Effector CD4-positive, alpha-beta T cell (primary cell): ENCODE results near the gene PTPRT.

ENCODE experiments used
- DNase-seq: peaks from one replicate; pipeline ENCODE4 v3.0.0-alpha.2; 2020

PTPRT gene

GRCh38 chr20:42604998-42605956, 584.4 kb downstream of the PTPRT start:
- DNase-seq = no peak

- no peak for DNase-seq
Measured at GRCh38 chr20:42603655-42604054, 586.1 kb downstream of the PTPRT start.

GRCh38 chr20:42598581-42598980, 591.1 kb downstream of the PTPRT start:
- no peak for DNase-seq

GRCh38 chr20:42595625-42596024, 594.1 kb downstream of the PTPRT start:
- DNase-seq = no peak

- DNase-seq = no peak
Measured at GRCh38 chr20:42594659-42595058, 595.0 kb downstream of the PTPRT start.

GRCh38 chr20:42594011-42594410, 595.7 kb downstream of the PTPRT start:
- DNase-seq = no peak

GRCh38 chr20:42589976-42590639, 599.6 kb downstream of the PTPRT start:
- no peak for DNase-seq

GRCh38 chr20:42588847-42589246, 600.9 kb downstream of the PTPRT start:
- no peak for DNase-seq

GRCh38 chr20:42587427-42587826, 602.3 kb downstream of the PTPRT start:
- DNase-seq = no peak

GRCh38 chr20:42581311-42581710, 608.4 kb downstream of the PTPRT start:
- DNase-seq = no peak

- DNase-seq = no peak
Measured at GRCh38 chr20:42576167-42576566, 613.5 kb downstream of the PTPRT start.

- no peak for DNase-seq
Measured at GRCh38 chr20:42572320-42573016, 617.2 kb downstream of the PTPRT start.

GRCh38 chr20:42567409-42567808, 622.3 kb downstream of the PTPRT start:
- DNase-seq = no peak

- DNase-seq = no peak
Measured at GRCh38 chr20:42565235-42565995, 624.3 kb downstream of the PTPRT start.

GRCh38 chr20:42559665-42560064, 630.0 kb downstream of the PTPRT start:
- DNase-seq = no peak

GRCh38 chr20:42556575-42556974, 633.1 kb downstream of the PTPRT start:
- no peak for DNase-seq

GRCh38 chr20:42553374-42553773, 636.3 kb downstream of the PTPRT start:
- DNase-seq = no peak

GRCh38 chr20:42549496-42549895, 640.2 kb downstream of the PTPRT start:
- no peak for DNase-seq

GRCh38 chr20:42544926-42545325, 644.8 kb downstream of the PTPRT start:
- no peak for DNase-seq

GRCh38 chr20:42532831-42533230, 656.9 kb downstream of the PTPRT start:
- no peak for DNase-seq

GRCh38 chr20:42531508-42531961, 658.2 kb downstream of the PTPRT start:
- no peak for DNase-seq

GRCh38 chr20:42530855-42531448, 658.8 kb downstream of the PTPRT start:
- DNase-seq = no peak
